Measurements from ENCODE around the gene ITPR2. TPM values are rescaled to one million over a fixed set of nuclear protein-coding genes. Genes with fewer than 3 reads are reported as not detected.

ITPR2 gene
- total and polyA plus RNA-seq, 2 of the 8 experiments (the other 6 are each of a cell fraction or from before 2014, with no cell fraction given): 4.1 to 48.3 TPM

DNA sequence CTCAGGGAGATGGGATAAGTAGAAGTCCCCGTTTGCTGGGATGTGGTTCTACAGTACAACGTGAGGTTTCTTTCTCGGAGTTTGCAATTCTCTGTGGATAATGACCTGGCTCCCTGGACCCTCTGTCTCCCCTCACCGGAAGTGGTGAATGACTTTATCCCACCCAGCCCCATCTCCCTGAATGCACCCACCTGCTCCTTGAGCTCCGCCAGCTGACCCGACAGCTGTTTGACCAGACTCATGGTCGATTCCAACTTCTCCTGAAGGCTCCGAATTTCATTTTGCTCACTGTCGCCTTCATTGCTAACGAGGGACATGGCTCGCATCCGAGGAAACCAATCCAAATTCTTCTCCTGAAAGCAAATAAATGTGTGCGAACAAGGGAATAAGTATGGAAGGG is 493.0 kb downstream of the ITPR2 start:
- no peaks in the 10 kb centered on the region for H3K23me2 ChIP-seq (ENCODE audit: low read depth, low read length)
- no peak overlapping the region for H3K4me2 ChIP-seq (ENCODE audit: insufficient read depth in 1 of 2, low read depth in 2 of 2, low read length in 2 of 2)
- peaks cover 0 to 6% (median under 1%) of the 10 kb centered on the region in 4 experiments; a peak in 3 of 7 replicates for H3K4me1 ChIP-seq (replicated peaks in 1 of 4; ENCODE audit: control insufficient read depth in 3 of 4, insufficient read depth in 4 of 4, low read length in 3 of 4)
- H2BK5ac ChIP-seq (ENCODE audit: low read depth, low read length): no peak overlapping the region
- H4K5ac ChIP-seq (ENCODE audit: insufficient read length, low read depth, low read length): no peak overlapping the region
- CTCF ChIA-PET (ENCODE audit: partially characterized antibody): interaction anchor here (1.4 kb wide), 1 partner anchor 13 kb away, joined by 3 read pairs; no protein-coding TSS in a partner anchor
- H2BK12ac ChIP-seq (ENCODE audit: low read depth, low read length): no peak overlapping the region
- H3K27ac ChIP-seq (ENCODE audit: low read depth, low read length): no peak overlapping the region
- no peak overlapping the region for H2AK5ac ChIP-seq (ENCODE audit: low read depth, low read length)
- no peak overlapping the region for H3K4ac ChIP-seq (replicated peaks; ENCODE audit: insufficient read length, low read depth, low read length)
- H2AFZ ChIP-seq (ENCODE audit: low read length): no peak overlapping the region
- no peak overlapping the region for H4K8ac ChIP-seq (ENCODE audit: extremely low read depth, insufficient read depth, low read length)
- no peak overlapping the region for H3K9ac ChIP-seq (replicated peaks in 1 of 4; ENCODE audit: extremely low read depth in 1 of 4, low read depth in 3 of 4, low read length in 3 of 4)
- H3K14ac ChIP-seq (ENCODE audit: insufficient read length): no peak overlapping the region
- H3K18ac ChIP-seq (ENCODE audit: extremely low read depth, low read length): no peak overlapping the region
- H3K9me3 ChIP-seq (ENCODE audit: insufficient read depth in 2 of 2, low read depth in 1 of 2, low read length in 1 of 2): no peaks in the 10 kb centered on the region
- DNase-seq (ENCODE audit: low read depth in 1 of 2, low spot score in 2 of 2): no peak
- POLR2A ChIA-PET (ENCODE audit: partially characterized antibody): no interaction called here
- no peak overlapping the region for H3K56ac ChIP-seq (replicated peaks; ENCODE audit: insufficient read length, low read depth, low read length)
- no peaks in the 10 kb centered on the region for H3K79me2 ChIP-seq (ENCODE audit: control insufficient read depth in 1 of 2, insufficient read depth in 2 of 2, low read length in 2 of 2)
- H3K4me3 ChIP-seq (ENCODE audit: extremely low read depth in 1 of 4, insufficient read depth in 2 of 4, low read depth in 3 of 4, low read length in 4 of 4): no peak overlapping the region
- no peak overlapping the region for H2BK15ac ChIP-seq (ENCODE audit: low read length)
- no peaks in the 10 kb centered on the region for H3K79me1 ChIP-seq (ENCODE audit: low read depth, low read length)
- H4K20me1 ChIP-seq (replicated peaks in 1 of 2; ENCODE audit: control insufficient read depth in 1 of 2, insufficient read depth in 2 of 2, low read length in 2 of 2): no peaks in the 10 kb centered on the region
- no peak overlapping the region for H4K91ac ChIP-seq (replicated peaks; ENCODE audit: insufficient read length, low read length)
- H3K27me3 ChIP-seq (replicated peaks in 1 of 4; ENCODE audit: control insufficient read depth in 3 of 4, extremely low read depth in 1 of 4, insufficient read depth in 3 of 4, low read length in 3 of 4): no peaks in the 10 kb centered on the region
- WGBS, 2 experiments (ENCODE audit: extremely low coverage in 1 of 2, insufficient coverage in 1 of 2, insufficient read length in 1 of 2, insufficient replicate concordance in 2 of 2, low coverage in 1 of 2, low lambda C conversion rate in 2 of 2, missing lambda C conversion rate in 1 of 2): 90% methylated on average over 13 of the region's 13 CpGs; no CpG with 5 or more reads in 1 of the 2 experiments
- H2BK20ac ChIP-seq (ENCODE audit: low read length): no peak overlapping the region
- H2BK120ac ChIP-seq (replicated peaks; ENCODE audit: low read depth, low read length): no peak overlapping the region
- FAIRE-seq: no peak
- H3K36me3 ChIP-seq (ENCODE audit: control insufficient read depth in 2 of 4, insufficient read depth in 4 of 4, low read length in 3 of 4): no peaks in the 10 kb centered on the region
- H3K23ac ChIP-seq (ENCODE audit: insufficient read length): no peak overlapping the region
- no peak for TF ChIP-seq FOSL1 (IDR thresholded peaks at IDR 0.05; ENCODE audit: insufficient read depth, low read depth, low read length)
- TF ChIP-seq CTBP2 (IDR thresholded peaks at IDR 0.05; ENCODE audit: borderline replicate concordance, insufficient read depth, insufficient read length, low read length): no peak
- TF ChIP-seq SIX5 (IDR thresholded peaks at IDR 0.05; ENCODE audit: low read depth, low read length): no peak
- TF ChIP-seq RBBP5 (IDR thresholded peaks at IDR 0.05; ENCODE audit: borderline replicate concordance, low read depth, low read length): no peak
- no peak for TF ChIP-seq SAP30 (IDR thresholded peaks at IDR 0.05; ENCODE audit: insufficient read depth, insufficient replicate concordance, low read length)
- no peak for TF ChIP-seq POLR2AphosphoS5 (IDR thresholded peaks at IDR 0.05; ENCODE audit: low read depth, low read length)
- TF ChIP-seq CEBPB (IDR thresholded peaks at IDR 0.05; ENCODE audit: low read depth, low read length): no peak
- no peak for TF ChIP-seq MAFK (IDR thresholded peaks at IDR 0.05; ENCODE audit: low read depth, low read length)
- no peak for TF ChIP-seq NRF1 (IDR thresholded peaks at IDR 0.05; ENCODE audit: low read depth, low read length)
- TF ChIP-seq BACH1 (IDR thresholded peaks at IDR 0.05; ENCODE audit: low read length): no peak
- no peak for TF ChIP-seq ZNF274 (IDR thresholded peaks at IDR 0.05; ENCODE audit: borderline replicate concordance, extremely low read depth, low read length)
- no peak for TF ChIP-seq E2F6 (IDR thresholded peaks at IDR 0.05)
- TF ChIP-seq SP2 (IDR thresholded peaks at IDR 0.05; ENCODE audit: low read length): no peak
- no peak for TF ChIP-seq EZH2 (IDR thresholded peaks at IDR 0.05; ENCODE audit: low read depth, low read length, severe bottlenecking)
